GM12874 (cell line): ENCODE results near the gene DNHD1.

Source experiments
- CTCF ChIP-seq: IDR thresholded peaks from 2 replicates; pipeline ENCODE4 v1.5.1; 2011; ENCODE audit warnings: low read depth, mild to moderate bottlenecking, control low read depth, low read length, moderate library complexity; ENCODE audit not compliant: insufficient read depth

DNHD1 gene

GRCh38 chr11:6599881-6600390 lies 102.9 kb downstream of the DNHD1 start:
- TF ChIP-seq CTCF: no peak

GRCh38 chr11:6601041-6601461 lies 104.0 kb downstream of the DNHD1 start:
- no peak for TF ChIP-seq CTCF

DNA sequence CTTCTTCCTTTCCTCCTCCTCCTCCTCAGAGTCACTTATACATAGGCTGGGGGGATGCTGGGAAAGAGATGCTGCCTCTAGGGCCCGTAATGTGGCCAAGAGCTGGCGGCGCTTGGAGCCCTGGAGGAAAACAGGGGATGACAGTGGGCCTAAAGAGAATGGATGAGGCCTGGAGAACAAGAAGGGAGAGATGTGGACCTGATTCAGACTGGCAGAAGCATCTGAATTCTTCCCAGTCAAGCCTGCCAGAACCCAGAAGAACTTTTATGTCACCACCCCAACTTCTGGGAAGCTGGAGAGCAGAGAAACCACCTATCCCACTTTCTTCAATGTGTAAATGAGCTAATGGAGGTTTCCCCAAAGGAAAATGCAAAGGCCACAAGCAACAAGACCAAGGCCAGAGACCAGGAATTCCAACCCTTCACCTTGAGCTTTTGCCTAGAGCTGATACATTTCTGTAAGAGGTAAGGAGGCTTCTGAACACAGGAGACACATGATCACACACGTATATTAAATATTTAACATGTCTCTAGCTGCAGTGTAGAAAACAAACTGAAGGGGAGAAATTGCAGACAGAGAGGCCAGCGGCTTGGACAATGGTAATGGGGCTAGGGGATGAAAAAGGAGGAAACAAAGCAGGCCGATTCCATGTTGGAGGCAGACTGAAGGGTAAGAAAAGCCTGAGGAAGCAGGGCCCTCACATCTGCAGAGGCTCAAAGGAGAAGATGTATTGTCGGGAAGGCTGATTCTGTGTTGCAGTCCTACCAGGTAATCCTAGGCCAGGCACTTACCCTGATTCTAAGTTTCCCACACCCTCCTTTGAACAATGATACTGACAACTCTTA lies 105.2 kb downstream of the DNHD1 start:
- no peak for TF ChIP-seq CTCF

GRCh38 chr11:6603287-6604080 lies 106.4 kb downstream of the DNHD1 start, which contains the start of the genes ILK and RRP8:
ILK (plus strand) TSS chr11:6603774; CDS start chr11:6604272, 498 bp downstream.
RRP8 (minus strand) TSS chr11:6603616; CDS start chr11:6603502, 114 bp downstream.
- no peak for TF ChIP-seq CTCF

DNA sequence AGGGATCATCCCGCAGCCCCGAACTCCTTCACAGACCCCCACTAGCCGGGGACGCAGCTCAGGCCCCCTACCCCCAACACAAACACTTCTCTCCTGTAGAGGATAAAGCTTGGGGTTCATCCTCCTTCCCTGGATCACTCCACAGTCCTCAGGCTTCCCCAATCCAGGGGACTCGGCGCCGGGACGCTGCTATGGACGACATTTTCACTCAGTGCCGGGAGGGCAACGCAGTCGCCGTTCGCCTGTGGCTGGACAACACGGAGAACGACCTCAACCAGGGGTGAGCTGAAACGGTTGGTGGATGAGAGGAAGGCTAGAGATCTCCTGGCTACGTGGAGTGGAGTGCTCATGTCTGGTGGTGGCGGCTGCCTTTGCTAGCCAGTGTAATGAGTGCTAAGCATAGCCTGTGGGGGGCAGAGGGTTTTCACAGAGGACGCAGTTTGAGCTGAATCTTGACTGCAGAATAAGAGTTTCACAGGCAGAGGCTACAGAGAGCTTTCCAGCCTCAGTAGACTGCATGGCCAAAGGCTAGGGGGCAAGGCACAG lies 107.1 kb downstream of the DNHD1 start:
- TF ChIP-seq CTCF: no peak

- no peak for TF ChIP-seq CTCF
Measured at GRCh38 chr11:6604790-6605189, 107.7 kb downstream of the DNHD1 start.

DNA sequence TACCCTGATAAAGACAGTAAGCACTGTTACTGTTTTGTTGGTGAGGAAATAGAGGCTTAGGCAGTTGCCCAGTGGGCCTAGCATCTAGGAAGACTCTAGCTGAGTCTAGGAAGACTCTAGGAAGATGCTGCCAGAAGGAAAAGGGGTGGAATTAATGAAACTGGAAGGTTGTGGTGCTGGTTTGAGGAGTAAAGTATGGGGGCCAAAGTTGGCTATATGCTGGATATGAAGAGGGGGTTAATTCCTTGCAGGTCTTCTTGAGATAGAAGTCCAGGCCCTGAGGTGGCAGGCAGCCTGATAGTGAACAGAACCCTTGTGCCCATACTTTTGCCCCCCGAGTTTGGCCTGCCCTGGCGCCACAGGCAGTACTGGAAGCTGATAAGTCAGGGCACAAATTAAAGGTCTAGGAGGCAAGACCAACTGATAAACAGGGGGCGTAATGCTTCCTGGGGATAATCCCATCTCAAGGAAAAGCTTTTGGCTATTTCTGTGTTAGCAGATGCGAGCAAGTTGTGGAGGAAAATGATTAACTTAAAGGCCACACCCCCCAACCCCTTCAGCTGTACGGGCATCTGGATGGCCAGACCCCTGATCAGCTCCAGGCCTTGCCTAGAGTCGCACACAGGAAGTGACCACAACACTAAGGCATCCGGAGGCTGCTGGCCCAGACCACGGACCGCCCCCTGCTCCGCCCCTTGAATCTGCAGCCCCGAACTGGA lies 109.5 kb downstream of the DNHD1 start:
- no peak for TF ChIP-seq CTCF
